GM23338 (cell line): ENCODE measurements around the gene EYS.

Source experiments
- CREB1 ChIP-seq: fragments of 250-450 bp; sonication (Bioruptor Pico); IDR thresholded peaks from 2 replicates; pipeline ENCODE4 v1.5.0; 2020; ENCODE audit warnings: low read depth, mild to moderate bottlenecking, moderate library complexity
- CTCF ChIP-seq, 2 experiments: fragments of 200-600 bp in 1 of 2; sonication (generic) in 1 of 2; conservative IDR thresholded peaks; 2 replicates each; pipeline versions ENCODE4 v1.5.1 to v1.6.1; 2016 to 2017; ENCODE audit warnings: antibody characterized with exemption in 2 of 2, low read depth in 2 of 2, mild to moderate bottlenecking in 2 of 2, moderate library complexity in 1 of 2
- EZH2 ChIP-seq: fragments of 200-600 bp; sonication (generic); IDR thresholded peaks from one replicate; pipeline ENCODE4 v1.8.0; 2017; ENCODE audit warnings: antibody characterized with exemption, mild to moderate bottlenecking, low read depth; ENCODE audit not compliant: unreplicated experiment
- EZH2phosphoT487 ChIP-seq: fragments of 200-600 bp; sonication (generic); IDR thresholded peaks from one replicate; pipeline ENCODE4 v1.8.1; 2018; ENCODE audit warnings: antibody characterized with exemption; ENCODE audit not compliant: unreplicated experiment
- POLR2AphosphoS5 ChIP-seq: IDR thresholded peaks from 2 replicates; pipeline ENCODE4 v1.6.1; 2016; ENCODE audit warnings: antibody characterized with exemption, low read depth
- REST ChIP-seq: IDR thresholded peaks from one replicate; pipeline ENCODE4 v1.6.1; 2018; ENCODE audit warnings: antibody characterized with exemption; ENCODE audit not compliant: unreplicated experiment
- STAT1 ChIP-seq: IDR thresholded peaks from one replicate; pipeline ENCODE4 v1.6.1; 2016; ENCODE audit warnings: antibody characterized with exemption; ENCODE audit not compliant: unreplicated experiment
- ZNF114 ChIP-seq: fragments of 250-450 bp; sonication (Bioruptor Pico); IDR thresholded peaks from 2 replicates; pipeline ENCODE4 v1.5.0; 2020; ENCODE audit warnings: mild to moderate bottlenecking, moderate library complexity
- TF ChIP-seq, protein P1 (sequence below): IDR thresholded peaks from 2 replicates; pipeline ENCODE4 v1.6.1; 2016; ENCODE audit warnings: antibody characterized with exemption

DNA sequence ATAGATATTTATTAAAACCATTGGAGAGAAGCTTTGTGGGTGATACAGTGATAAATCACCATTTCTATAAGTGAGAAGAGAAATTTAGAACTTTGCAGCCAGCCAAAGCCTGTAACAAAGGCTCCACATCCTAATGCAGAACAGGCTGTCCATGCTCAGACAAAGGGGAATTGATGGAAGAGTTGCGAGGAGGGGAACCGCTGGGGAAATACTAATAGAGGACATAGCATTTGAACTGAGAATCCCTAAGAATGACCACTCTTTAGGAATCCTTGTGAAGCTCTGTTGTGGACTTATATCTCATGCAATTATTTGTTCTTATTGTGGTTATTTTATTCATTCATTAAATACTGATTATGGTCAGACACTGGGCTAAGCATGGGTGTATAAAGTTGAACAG, 1903.7 kb downstream of the EYS start:
- TF ChIP-seq CTCF (conservative IDR thresholded peaks at IDR 0.05; ENCODE audit: low read depth in 2 of 2) (no peak), EZH2 (no peak), STAT1 (no peak), EZH2phosphoT487 (no peak), POLR2AphosphoS5 (no peak), CREB1 (CRISPR knock-in tag) (no peak), REST (no peak), ZNF114 (CRISPR knock-in tag) (no peak)
- TF ChIP-seq, protein P1, sequence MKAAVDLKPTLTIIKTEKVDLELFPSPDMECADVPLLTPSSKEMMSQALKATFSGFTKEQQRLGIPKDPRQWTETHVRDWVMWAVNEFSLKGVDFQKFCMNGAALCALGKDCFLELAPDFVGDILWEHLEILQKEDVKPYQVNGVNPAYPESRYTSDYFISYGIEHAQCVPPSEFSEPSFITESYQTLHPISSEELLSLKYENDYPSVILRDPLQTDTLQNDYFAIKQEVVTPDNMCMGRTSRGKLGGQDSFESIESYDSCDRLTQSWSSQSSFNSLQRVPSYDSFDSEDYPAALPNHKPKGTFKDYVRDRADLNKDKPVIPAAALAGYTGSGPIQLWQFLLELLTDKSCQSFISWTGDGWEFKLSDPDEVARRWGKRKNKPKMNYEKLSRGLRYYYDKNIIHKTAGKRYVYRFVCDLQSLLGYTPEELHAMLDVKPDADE, result no peak
